HCT116 (cell line): ENCODE data around the gene RPL19.

Experiments
- POLR2AphosphoS5 ChIP-seq: IDR thresholded peaks from 2 replicates; pipeline ENCODE4 v1.6.1; 2011; ENCODE audit warnings: mild to moderate bottlenecking, low read depth, low read length, moderate library complexity
- YY1 ChIP-seq: IDR thresholded peaks from 2 replicates; pipeline ENCODE4 v1.6.1; 2011; ENCODE audit warnings: low read length, low read depth, moderate library complexity, mild to moderate bottlenecking; ENCODE audit not compliant: insufficient replicate concordance; ENCODE audit errors: extremely low read depth
- ZFX ChIP-seq: fragments of 450-650 bp; IDR thresholded peaks from 2 replicates; pipeline ENCODE4 v1.6.1; 2017
- ZNF274 ChIP-seq: fragments of 200-500 bp; sonication (Bioruptor generic); IDR thresholded peaks from 2 replicates; pipeline ENCODE4 v1.6.1; 2014; ENCODE audit warnings: mild to moderate bottlenecking, low read depth, low read length, inconsistent platforms

DNA sequence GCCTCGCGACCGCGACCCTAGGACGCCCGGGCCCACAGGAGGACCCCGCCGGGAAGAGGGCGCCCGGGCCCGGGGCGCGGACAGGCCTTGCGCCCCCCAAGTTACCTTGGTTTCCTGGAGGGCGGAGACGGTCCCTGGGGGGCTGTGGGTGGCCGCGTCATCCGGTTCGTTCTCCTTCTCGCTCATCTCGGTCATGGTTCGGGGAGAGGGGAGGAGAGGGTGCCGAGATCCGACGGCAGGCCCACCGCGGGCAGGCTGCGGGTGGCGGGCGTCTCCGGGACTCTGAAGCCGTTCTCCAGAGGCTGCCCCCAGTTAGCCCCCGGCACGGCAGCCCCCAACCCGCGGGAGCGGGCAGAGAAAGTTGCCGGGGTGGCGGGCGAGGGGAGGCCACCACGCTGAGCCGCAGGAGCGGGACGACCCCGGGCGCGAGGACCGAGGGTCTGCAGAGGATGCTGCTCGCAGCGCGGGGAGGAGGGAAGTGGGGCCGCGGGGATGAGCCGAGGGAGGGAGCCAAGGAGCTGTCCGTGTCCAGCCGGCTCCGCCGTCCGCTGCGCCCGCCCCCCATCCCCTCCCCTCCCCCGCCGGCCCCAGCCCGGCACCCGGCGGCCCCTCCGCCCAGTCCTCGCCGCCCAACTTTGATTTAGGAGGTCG lies 25.4 kb downstream of the RPL19 start, which contains the start of gene STAC2:
- TF ChIP-seq YY1, result no peak
- no peak for TF ChIP-seq ZFX
- TF ChIP-seq ZNF274, result no peak
- TF ChIP-seq POLR2AphosphoS5, result no peak
